GM10266 (cell line): ENCODE measurements around the gene MGRN1.

Experiments
- DNase-seq: peaks from one replicate; pipeline ENCODE4 v3.0.0; 2012; ENCODE audit errors: extremely low spot score
- CTCF ChIP-seq: IDR thresholded peaks from 2 replicates; pipeline ENCODE4 v1.5.1; 2012; ENCODE audit warnings: mild to moderate bottlenecking, low read depth; ENCODE audit not compliant: control insufficient read depth, insufficient read depth; ENCODE audit errors: missing control alignments

The MGRN1 gene

GRCh38 chr16:4646773-4647643, 22.4 kb downstream of the MGRN1 start:
- no peak for TF ChIP-seq CTCF
- DNase-seq, result no peak

- TF ChIP-seq CTCF, result no peak
- DNase-seq, result no peak
These were observed 23.0 kb downstream of the MGRN1 start for GRCh38 chr16:4647644-4647980.

- no peak for TF ChIP-seq CTCF
- no peak for DNase-seq
These were observed 24.3 kb downstream of the MGRN1 start for GRCh38 chr16:4648917-4649316.

- no peak for DNase-seq
- no peak for TF ChIP-seq CTCF
These were observed 25.3 kb downstream of the MGRN1 start for GRCh38 chr16:4649744-4650442.

GRCh38 chr16:4650443-4651074, 25.9 kb downstream of the MGRN1 start:
- DNase-seq, result peak; percentile 80
- TF ChIP-seq CTCF, result peak; percentile 91

GRCh38 chr16:4651827-4652226, 27.2 kb downstream of the MGRN1 start:
- TF ChIP-seq CTCF, result no peak
- no peak for DNase-seq
